ENCODE measurements around the gene STK24. TPM values are rescaled to one million over a fixed set of nuclear protein-coding genes. Genes with fewer than 3 reads are reported as not detected.
A peak's percentile ranks its signal among the peaks of the same experiment; 100 is the strongest.

STK24 gene
- total and polyA plus RNA-seq, 2 of the 8 experiments (the other 6 are each of a cell fraction or from before 2014, with no cell fraction given): 62.8 to 143 TPM

DNA sequence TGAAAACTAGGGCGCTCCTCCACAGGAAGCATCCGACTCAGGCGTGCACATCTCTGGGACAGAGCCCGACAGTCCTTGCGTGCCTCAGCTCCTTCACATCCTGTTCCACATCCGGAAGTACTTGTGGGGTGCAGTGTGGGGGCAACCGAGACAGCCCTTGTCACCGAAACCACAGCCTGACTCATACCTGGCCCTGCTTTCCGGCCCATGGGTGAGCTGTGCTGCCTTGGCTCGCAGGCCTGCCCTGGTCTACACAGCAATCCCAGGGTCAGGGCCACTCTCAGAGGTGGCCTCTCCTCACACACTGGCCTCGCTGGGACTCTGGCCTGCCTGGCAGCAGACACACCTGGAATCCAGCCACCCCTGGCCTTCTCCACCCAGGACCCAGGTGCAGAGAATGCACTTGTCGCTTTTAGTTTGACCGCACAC lies 100.4 kb downstream of the STK24 start:
- Histone ChIP-seq H3K56ac (replicated peaks; ENCODE audit: insufficient read length, low read depth, low read length) (no peak overlapping the region), H4K20me1 (replicated peaks in 1 of 2; ENCODE audit: control insufficient read depth in 1 of 2, insufficient read depth in 2 of 2, low read length in 2 of 2) (peaks cover 17 to 33% of the 10 kb centered on the region in 2 experiments), H2BK120ac (replicated peaks; ENCODE audit: low read depth, low read length) (no peak overlapping the region), H3K23me2 (ENCODE audit: low read depth, low read length) (no peaks in the 10 kb centered on the region), H3K4me2 (ENCODE audit: insufficient read depth in 1 of 2, low read depth in 2 of 2, low read length in 2 of 2) (peak overlapping the region; percentile 27 to 65), H3K4ac (replicated peaks; ENCODE audit: insufficient read length, low read depth, low read length) (peak overlapping the region; percentile 25), H3K79me1 (ENCODE audit: low read depth, low read length) (peaks cover 16% of the 10 kb centered on the region), H3K36me3 (ENCODE audit: control insufficient read depth in 2 of 4, insufficient read depth in 4 of 4, low read length in 3 of 4) (peaks cover 2 to 21% (median 10%) of the 10 kb centered on the region in 4 experiments; a peak in 7 of 8 replicates), H3K23ac (ENCODE audit: insufficient read length) (no peak overlapping the region), H2BK20ac (ENCODE audit: low read length) (peak overlapping the region; percentile 37; the same call in 1 of the 2 replicates), H4K8ac (ENCODE audit: extremely low read depth, insufficient read depth, low read length) (no peak overlapping the region), H3K27ac (ENCODE audit: low read depth, low read length) (no peak overlapping the region), H3K4me1 (replicated peaks in 1 of 4; ENCODE audit: control insufficient read depth in 3 of 4, insufficient read depth in 4 of 4, low read length in 3 of 4) (peaks cover 7 to 40% (median 24%) of the 10 kb centered on the region in 4 experiments), H3K14ac (ENCODE audit: insufficient read length) (no peak overlapping the region), H3K9me3 (ENCODE audit: insufficient read depth in 2 of 2, low read depth in 1 of 2, low read length in 1 of 2) (no peaks in the 10 kb centered on the region), H2BK12ac (ENCODE audit: low read depth, low read length) (peak overlapping the region; percentile 85), H3K18ac (ENCODE audit: extremely low read depth, low read length) (peak overlapping the region; percentile 66), H2AK5ac (ENCODE audit: low read depth, low read length) (no peak overlapping the region), H2AFZ (ENCODE audit: low read length) (no peak overlapping the region), H2BK15ac (ENCODE audit: low read length) (no peak overlapping the region), H3K79me2 (ENCODE audit: control insufficient read depth in 1 of 2, insufficient read depth in 2 of 2, low read length in 2 of 2) (peaks cover 7 to 70% of the 10 kb centered on the region in 2 experiments; a peak in 3 of 4 replicates), H4K5ac (ENCODE audit: insufficient read length, low read depth, low read length) (no peak overlapping the region), H3K4me3 (ENCODE audit: extremely low read depth in 1 of 4, insufficient read depth in 2 of 4, low read depth in 3 of 4, low read length in 4 of 4) (peak overlapping the region in 2 of 4 experiments; percentile 6 to 33; a peak in 2 of 8 replicates), H3K27me3 (replicated peaks in 1 of 4; ENCODE audit: control insufficient read depth in 3 of 4, extremely low read depth in 1 of 4, insufficient read depth in 3 of 4, low read length in 3 of 4) (no peaks in the 10 kb centered on the region), H2BK5ac (ENCODE audit: low read depth, low read length) (peak overlapping the region; percentile 69; the same call in 1 of the 2 replicates), H3K9ac (replicated peaks in 1 of 4; ENCODE audit: extremely low read depth in 1 of 4, low read depth in 3 of 4, low read length in 3 of 4) (peak overlapping the region in 1 of 4 experiments; percentile 13; a peak in 1 of 7 replicates), H4K91ac (replicated peaks; ENCODE audit: insufficient read length, low read length) (no peak overlapping the region)
- ChIA-PET POLR2A (ENCODE audit: partially characterized antibody) (interaction anchor here (0.8 to 2.3 kb wide), 2 partner anchors 9 to 22 kb away, joined by 3 to 18 read pairs; no protein-coding TSS in a partner anchor), CTCF (ENCODE audit: partially characterized antibody) (interaction anchor here (0.6 to 5.0 kb wide), 4 partner anchors 10 to 176 kb away, joined by 3 to 28 read pairs (median 3); no protein-coding TSS in a partner anchor)
- TF ChIP-seq GTF2F1 (IDR thresholded peaks at IDR 0.05; ENCODE audit: borderline replicate concordance, low read depth, low read length) (no peak), POLR2A (IDR thresholded peaks at IDR 0.05; ENCODE audit: control extremely low read depth in 1 of 2, low read depth in 2 of 2, low read length in 2 of 2) (peak in 1 of 2 experiments; percentile 20; a peak in 1 of 3 replicates)
- DNase-seq (ENCODE audit: low read depth in 1 of 2, low spot score in 2 of 2) (no peak), FAIRE-seq (no peak)
- 75% methylated on average over 13 of the region's 13 CpGs; no CpG with 5 or more reads in 1 of the 2 experiments for WGBS, 2 experiments (ENCODE audit: extremely low coverage in 1 of 2, insufficient coverage in 1 of 2, insufficient read length in 1 of 2, insufficient replicate concordance in 2 of 2, low coverage in 1 of 2, low lambda C conversion rate in 2 of 2, missing lambda C conversion rate in 1 of 2)
